Gastrocnemius medialis (tissue), 4 donors: ENCODE measurements around the gene LDLRAD4. TPM values are rescaled to one million over a fixed set of nuclear protein-coding genes. Genes with fewer than 3 reads are reported as not detected.
A peak's percentile ranks its signal among the peaks of the same experiment; 100 is the strongest.

Experiments used
- ATAC-seq, 2 donors: fragments of 150-250 bp; one replicate each; pipeline ENCODE4 v1.9.1; 2016
- DNase-seq, 2 donors: peaks; one replicate each; pipeline ENCODE4 v3.0.0-alpha.2; 2019
- H3K27ac ChIP-seq, 4 donors: fragments of 200-600 bp; sonication (generic); 1 replicate in 1 of 4; 2 replicates in 3 of 4; pipeline ENCODE4 v1.5.1; 2016 to 2018; ENCODE audit warnings: mild to moderate bottlenecking in 2 of 4, moderate library complexity in 1 of 4
- H3K27me3 ChIP-seq, 3 donors: fragments of 200-600 bp; sonication (generic) in 2 of 3; 1 replicate in 1 of 3; 2 replicates in 2 of 3; pipeline versions ENCODE4 v1.5.1 to v1.6.0; 2016 to 2019; ENCODE audit warnings: mild to moderate bottlenecking in 1 of 3, moderate library complexity in 1 of 3
- H3K36me3 ChIP-seq, 2 donors: fragments of 200-600 bp; sonication (generic) in 1 of 2; one replicate each; pipeline ENCODE4 v1.5.1; 2017 to 2018
- H3K4me1 ChIP-seq, 2 donors: fragments of 200-600 bp; sonication (generic) in 1 of 2; one replicate each; pipeline ENCODE4 v1.5.1; 2016 to 2017; ENCODE audit warnings: mild to moderate bottlenecking in 2 of 2
- H3K4me3 ChIP-seq, 4 donors: fragments of 200-600 bp; sonication (generic) in 3 of 4; 1 replicate in 1 of 4; 2 replicates in 3 of 4; pipeline ENCODE4 v1.5.1; 2016 to 2019; ENCODE audit warnings: mild to moderate bottlenecking in 2 of 4
- H3K9me3 ChIP-seq, 3 donors: fragments of 200-600 bp; sonication (generic) in 2 of 3; 1 replicate in 1 of 3; 2 replicates in 2 of 3; pipeline ENCODE4 v1.5.1; 2016 to 2019
- POLR2A ChIP-seq, 2 donors: fragments of 450-650 bp; IDR thresholded peaks; one replicate each; pipeline ENCODE4 v1.6.1; 2017; ENCODE audit warnings: antibody characterized with exemption in 2 of 2, mild to moderate bottlenecking in 2 of 2, moderate library complexity in 2 of 2
- in situ Hi-C, 4 donors: fragments of 200-750 bp; cut with MboI; loops; one replicate each; pipeline versions ENCODE4 v1.15.0 to v1.8.0; 2017; ENCODE audit warnings: low sequenced_read_pairs in 4 of 4
- intact Hi-C: fragments of 100-400 bp; cut with DNase I; formaldehyde crosslinking; loops from one replicate; pipeline ENCODE4 v1.15.1; 2023; ENCODE audit warnings: low total_unique reads
- total RNA-seq, 4 donors: library from RNA; depleted of rRNA; stranded (reverse); fragments of >200 nt; gene quantifications; one replicate each; pipeline versions ENCODE4 v1.1.0 to v1.2.3, GENCODE V29; 2016
- TF ChIP-seq, protein P1 (sequence below), 5 experiments: fragments of 450-650 bp in 3 of 5; fragments of 200-600 bp in 2 of 5; sonication (generic) in 2 of 5; IDR thresholded peaks in 4 of 5; conservative IDR thresholded peaks in 1 of 5; 1 replicate in 4 of 5; 2 replicates in 1 of 5; pipeline ENCODE4 v1.5.1; 2016 to 2019; ENCODE audit warnings: antibody characterized with exemption in 5 of 5, mild to moderate bottlenecking in 3 of 5, moderate library complexity in 3 of 5

The LDLRAD4 gene
- total RNA-seq, 4 donors from 2014 or later = 3.9 to 11.1 (median 6.5) TPM

DNA sequence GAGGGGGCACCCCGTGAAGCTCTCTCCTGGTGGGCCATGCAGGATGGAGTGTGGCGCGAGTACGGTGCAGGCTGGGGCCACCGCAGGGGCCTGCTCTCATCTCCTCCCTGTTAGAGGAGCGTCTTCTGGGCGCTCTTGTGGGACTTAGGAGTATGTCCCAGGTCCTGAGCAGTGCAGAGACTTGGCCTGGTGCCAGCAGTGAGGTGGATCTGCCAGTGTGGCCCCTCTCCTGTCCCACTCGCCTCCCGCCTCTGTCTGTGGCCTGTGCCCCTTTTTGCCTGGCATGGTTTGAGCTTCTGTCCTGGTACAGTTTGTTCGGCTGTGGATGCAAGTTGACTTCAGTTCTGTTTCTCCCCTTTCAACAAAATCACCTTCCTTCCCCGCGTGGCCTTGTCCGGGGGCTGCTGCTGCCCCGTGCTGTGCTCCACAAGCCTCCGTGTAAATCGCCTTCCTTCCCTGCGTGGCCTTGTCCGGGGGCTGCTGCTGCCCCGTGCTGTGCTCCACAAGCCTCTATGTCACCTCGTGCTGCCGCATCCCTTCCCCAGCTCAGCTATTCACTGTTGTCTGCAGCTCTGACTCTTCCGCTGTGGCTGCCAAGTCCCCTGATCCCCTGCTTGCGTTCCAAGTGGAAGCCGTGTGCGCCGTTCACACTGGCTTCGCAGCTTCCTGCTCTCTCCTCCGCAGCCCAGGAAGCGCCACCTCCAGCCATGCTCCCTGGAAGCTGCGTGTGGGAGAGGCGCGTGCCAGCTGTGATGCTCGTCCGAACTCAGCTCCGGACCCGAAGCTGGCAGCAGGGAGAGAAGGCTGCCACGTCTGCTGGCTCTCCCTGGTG lies 13.7 kb downstream of the LDLRAD4 start:
- H3K27me3 ChIP-seq = no peaks in the 10 kb centered on the region
- H3K9me3 ChIP-seq = no peaks in the 10 kb centered on the region
- intact Hi-C loops = no loop called here
- no peaks in the 10 kb centered on the region for H3K36me3 ChIP-seq
- H3K4me3 ChIP-seq = peak overlapping the region in 2 of 4 donors; percentile 11 to 15
- no peak overlapping the region for H3K27ac ChIP-seq
- TF ChIP-seq POLR2A (IDR thresholded peaks at IDR 0.05) = no peak
- TF ChIP-seq, protein P1, sequence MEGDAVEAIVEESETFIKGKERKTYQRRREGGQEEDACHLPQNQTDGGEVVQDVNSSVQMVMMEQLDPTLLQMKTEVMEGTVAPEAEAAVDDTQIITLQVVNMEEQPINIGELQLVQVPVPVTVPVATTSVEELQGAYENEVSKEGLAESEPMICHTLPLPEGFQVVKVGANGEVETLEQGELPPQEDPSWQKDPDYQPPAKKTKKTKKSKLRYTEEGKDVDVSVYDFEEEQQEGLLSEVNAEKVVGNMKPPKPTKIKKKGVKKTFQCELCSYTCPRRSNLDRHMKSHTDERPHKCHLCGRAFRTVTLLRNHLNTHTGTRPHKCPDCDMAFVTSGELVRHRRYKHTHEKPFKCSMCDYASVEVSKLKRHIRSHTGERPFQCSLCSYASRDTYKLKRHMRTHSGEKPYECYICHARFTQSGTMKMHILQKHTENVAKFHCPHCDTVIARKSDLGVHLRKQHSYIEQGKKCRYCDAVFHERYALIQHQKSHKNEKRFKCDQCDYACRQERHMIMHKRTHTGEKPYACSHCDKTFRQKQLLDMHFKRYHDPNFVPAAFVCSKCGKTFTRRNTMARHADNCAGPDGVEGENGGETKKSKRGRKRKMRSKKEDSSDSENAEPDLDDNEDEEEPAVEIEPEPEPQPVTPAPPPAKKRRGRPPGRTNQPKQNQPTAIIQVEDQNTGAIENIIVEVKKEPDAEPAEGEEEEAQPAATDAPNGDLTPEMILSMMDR (IDR thresholded peaks at IDR 0.05 in 4 of 5, conservative IDR thresholded peaks at IDR 0.05 in 1 of 5) = no peak
- in situ Hi-C loops = no loop called here
- ATAC-seq (peak; percentile 56 to 61), DNase-seq (peak; percentile 16 to 40)
- peaks cover 16 to 31% of the 10 kb centered on the region in 2 donors for H3K4me1 ChIP-seq

DNA sequence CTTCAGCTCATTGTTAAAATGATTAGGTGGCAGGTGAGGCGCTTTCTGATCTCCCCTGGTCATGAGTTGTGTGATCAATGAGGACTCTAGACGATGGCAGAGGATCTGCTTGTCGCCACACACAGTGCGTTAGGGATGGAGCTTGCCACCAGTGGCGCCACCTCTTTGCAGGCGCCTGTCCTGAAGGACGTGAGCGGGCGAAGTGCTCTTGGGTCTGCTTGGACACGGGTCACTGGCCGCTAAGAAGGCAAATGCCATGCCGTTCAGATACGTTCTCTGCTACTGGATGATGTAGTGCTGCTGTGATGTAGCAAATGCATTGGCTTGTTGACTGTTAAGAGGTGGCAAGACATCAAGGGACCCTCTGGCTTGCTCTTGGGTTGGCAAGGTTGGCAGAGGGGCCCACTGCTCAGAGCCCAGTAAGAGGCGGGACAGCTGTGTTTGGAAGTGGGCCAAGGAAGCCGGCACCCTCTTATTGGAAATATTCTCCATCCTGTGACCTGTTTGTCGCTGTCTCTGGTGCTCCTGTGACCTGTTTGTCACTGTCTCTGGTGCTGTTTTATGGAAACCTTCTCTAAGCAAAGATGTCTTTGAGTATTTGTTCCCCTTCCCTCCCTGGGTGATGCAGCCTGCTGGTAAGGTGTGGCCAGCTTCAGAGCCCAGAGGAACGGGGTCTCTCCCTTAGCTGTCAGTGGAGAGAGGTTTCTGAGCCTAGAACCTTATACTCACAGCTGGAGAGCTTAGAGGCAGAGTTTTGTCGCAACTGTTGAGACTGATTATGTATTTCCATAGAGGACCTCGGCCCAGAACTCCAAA lies 14.6 kb downstream of the LDLRAD4 start:
- TF ChIP-seq POLR2A (IDR thresholded peaks at IDR 0.05) = no peak
- TF ChIP-seq, protein P1 (IDR thresholded peaks at IDR 0.05 in 4 of 5, conservative IDR thresholded peaks at IDR 0.05 in 1 of 5) = no peak
- H3K27ac ChIP-seq = no peak overlapping the region
- no peaks in the 10 kb centered on the region for H3K27me3 ChIP-seq
- intact Hi-C loops (no loop called here), in situ Hi-C loops (no loop called here)
- no peak for ATAC-seq
- peaks cover 16 to 27% of the 10 kb centered on the region in 2 donors for H3K4me1 ChIP-seq
- DNase-seq = no peak
- peak overlapping the region in 1 of 4 donors; percentile 15 for H3K4me3 ChIP-seq
- no peaks in the 10 kb centered on the region for H3K9me3 ChIP-seq
- no peaks in the 10 kb centered on the region for H3K36me3 ChIP-seq

DNA sequence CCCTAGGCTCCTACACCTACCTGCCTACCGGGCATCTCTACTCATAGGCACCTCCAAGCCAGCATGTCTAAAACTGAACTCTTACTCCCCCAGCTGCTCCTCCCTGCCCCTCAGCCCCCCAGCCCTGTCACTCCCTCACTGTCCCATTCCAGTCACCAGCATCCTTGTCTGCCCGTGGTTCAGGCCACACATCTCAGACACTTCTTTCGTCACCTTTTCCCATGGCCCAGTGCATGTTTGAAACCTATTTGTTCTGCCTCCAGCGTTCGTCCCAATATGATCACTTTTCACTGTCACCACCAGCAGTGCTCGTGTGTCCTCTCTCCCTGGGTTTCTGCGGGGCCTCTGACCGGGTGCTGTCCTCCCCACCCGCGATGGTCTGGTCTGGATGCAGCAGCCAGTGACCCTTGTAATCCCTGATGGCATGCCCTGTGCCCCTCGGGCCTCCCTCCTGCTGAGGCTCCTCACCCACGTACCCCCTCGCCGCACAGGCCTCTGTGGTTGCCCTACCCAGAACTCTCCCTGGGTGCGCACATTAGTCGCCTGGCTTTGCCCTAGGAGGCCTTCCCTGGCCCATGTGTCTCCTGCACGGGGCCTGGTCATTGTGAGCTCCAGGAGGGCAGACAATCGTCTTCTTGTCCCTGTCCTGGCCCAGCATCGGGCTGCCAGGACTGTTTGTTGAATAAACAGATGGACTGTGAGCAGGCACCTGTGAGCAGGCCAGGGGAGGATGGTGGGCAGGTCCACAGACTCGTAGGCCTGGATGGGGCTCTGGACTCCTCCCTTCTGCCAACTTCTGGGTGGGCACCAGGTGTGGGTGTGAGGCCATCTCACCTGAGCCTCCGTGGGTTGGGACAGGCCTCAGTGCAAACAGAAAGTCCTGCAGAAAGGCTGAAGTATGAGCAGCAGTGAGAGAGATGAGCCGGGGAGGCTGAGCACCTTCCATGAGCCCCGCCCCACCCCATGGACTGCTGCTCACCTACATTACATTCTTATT lies 15.5 kb downstream of the LDLRAD4 start:
- in situ Hi-C loops = no loop called here
- peaks cover 16 to 25% of the 10 kb centered on the region in 2 donors for H3K4me1 ChIP-seq

DNA sequence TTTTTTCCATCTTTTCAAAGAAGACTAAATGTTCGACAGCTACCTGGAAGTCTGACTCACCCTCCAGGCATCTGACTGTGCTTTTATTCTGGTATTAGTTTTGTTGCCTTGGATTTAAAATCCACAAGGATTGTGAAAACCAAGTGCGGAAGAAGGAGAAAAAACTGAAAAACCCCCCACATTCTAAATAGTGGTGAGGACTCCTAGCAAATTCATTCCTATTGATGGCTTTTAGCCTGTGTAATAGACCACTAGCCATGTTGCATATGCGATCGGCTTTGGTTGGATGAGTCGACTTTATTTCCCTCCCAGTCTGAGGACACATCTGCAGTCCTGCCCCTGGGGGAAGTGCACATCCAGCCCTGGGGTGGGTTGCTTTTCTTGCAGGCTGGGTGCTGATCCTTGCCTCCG lies 16.9 kb downstream of the LDLRAD4 start:
- DNase-seq (no peak), ATAC-seq (no peak)
- Histone ChIP-seq H3K27me3 (no peaks in the 10 kb centered on the region), H3K4me1 (peaks cover 10 to 32% of the 10 kb centered on the region in 2 donors), H3K36me3 (no peaks in the 10 kb centered on the region), H3K27ac (no peak overlapping the region), H3K9me3 (no peaks in the 10 kb centered on the region), H3K4me3 (no peak overlapping the region)
- in situ Hi-C loops (no loop called here), intact Hi-C loops (no loop called here)
- no peak for TF ChIP-seq POLR2A (IDR thresholded peaks at IDR 0.05)
- TF ChIP-seq, protein P1 (IDR thresholded peaks at IDR 0.05 in 4 of 5, conservative IDR thresholded peaks at IDR 0.05 in 1 of 5) = no peak

More for the DNA sequence above, 15.5 kb downstream of the LDLRAD4 start:
- Histone ChIP-seq H3K27me3 (no peaks in the 10 kb centered on the region), H3K4me3 (no peak overlapping the region), H3K27ac (no peak overlapping the region), H3K9me3 (no peaks in the 10 kb centered on the region), H3K36me3 (no peaks in the 10 kb centered on the region)
- DNase-seq = no peak
- TF ChIP-seq, protein P1 (IDR thresholded peaks at IDR 0.05 in 4 of 5, conservative IDR thresholded peaks at IDR 0.05 in 1 of 5) = no peak
- no peak for TF ChIP-seq POLR2A (IDR thresholded peaks at IDR 0.05)
- intact Hi-C loops = no loop called here
- no peak for ATAC-seq
